Adrenal gland (tissue), 12 donors: Measurements from ENCODE around the gene FAP. TPM values are rescaled to one million over a fixed set of nuclear protein-coding genes. Genes with fewer than 3 reads are reported as not detected.
A peak's percentile ranks its signal among the peaks of the same experiment; 100 is the strongest.

Source experiments
- DNase-seq, 7 donors: peaks; one replicate each; pipeline ENCODE4 v3.0.0-alpha.2; 2019 to 2020
- H3K27ac ChIP-seq, 5 donors: fragments of 200-600 bp; sonication (generic) in 4 of 5; 1 replicate in 3 of 5; 2 replicates in 2 of 5; pipeline versions ENCODE4 v1.5.1 to v1.8.0; 2016 to 2020; ENCODE audit warnings: mild to moderate bottlenecking in 1 of 5
- H3K27me3 ChIP-seq: fragments of 200-600 bp; 2 replicates; pipeline ENCODE4 v1.8.0; 2021
- H3K36me3 ChIP-seq, 2 donors: fragments of 200-600 bp; replicated peaks in 1 of 2; 1 replicate in 1 of 2; 2 replicates in 1 of 2; pipeline versions ENCODE4 v1.5.1 to v1.8.0; 2018 to 2022
- H3K4me1 ChIP-seq, 2 donors: fragments of 200-600 bp; replicated peaks in 1 of 2; 1 replicate in 1 of 2; 2 replicates in 1 of 2; pipeline versions ENCODE4 v1.5.1 to v1.8.0; 2018 to 2021
- H3K4me3 ChIP-seq, 4 donors: fragments of 200-600 bp; sonication (generic) in 3 of 4; one replicate each; pipeline ENCODE4 v1.5.1; 2016 to 2018
- H3K9me3 ChIP-seq, 3 donors: fragments of 200-600 bp; sonication (generic) in 1 of 3; replicated peaks in 1 of 3; 1 replicate in 2 of 3; 2 replicates in 1 of 3; pipeline versions ENCODE4 v1.5.1 to v1.8.0; 2016 to 2021
- CTCF ChIP-seq, 6 experiments: fragments of 450-650 bp in 4 of 6; fragments of 200-600 bp in 2 of 6; sonication (generic) in 1 of 6; IDR thresholded peaks; 1 replicate in 5 of 6; 2 replicates in 1 of 6; pipeline versions ENCODE4 v1.5.1 to v1.8.0; 2016 to 2021; ENCODE audit warnings: antibody characterized with exemption in 6 of 6, mild to moderate bottlenecking in 2 of 6, moderate library complexity in 1 of 6
- POLR2A ChIP-seq, 2 donors: fragments of 450-650 bp; IDR thresholded peaks; one replicate each; pipeline ENCODE4 v1.6.1; 2017; ENCODE audit warnings: antibody characterized with exemption in 2 of 2, mild to moderate bottlenecking in 2 of 2, moderate library complexity in 1 of 2
- WGBS, 4 donors: extraction: QIAGEN DNeasy Blood & Tissue Kit in 2 of 4; methylation state at CpG; one replicate each; pipeline versions ENCODE4 v1.1.5 to v1.1.7; 2013 to 2017; 5-methylcytosine and 5-hydroxymethylcytosine counted together
- intact Hi-C, 2 donors: fragments of 100-400 bp; cut with DNase I; formaldehyde crosslinking; loops; one replicate each; pipeline versions ENCODE4 v1.14.1 to v1.15.0; 2022 to 2023
- polyA plus RNA-seq, 3 donors: library from polyadenylated mRNA; stranded (reverse); fragments of 200-250 nt in 2 of 3; fragments of 350-450 nt in 1 of 3; fragmentation: Illumina TruSeq in 1 of 3; extraction: RNeasy Lipid Tissue Mini Kit (QIAGEN cat#74804) in 1 of 3; gene quantifications; one replicate each; pipeline ENCODE4 v1.2.3, GENCODE V29; 2013 to 2014
- total RNA-seq, 9 donors: library from RNA; depleted of rRNA in 4 of 9; stranded (reverse); fragments of >200 nt in 4 of 9; fragments of 120-200 nt in 1 of 9; fragmentation: NEBNext Ultra II Directional in 1 of 9; extraction: Animal tissue kit (Norgen Biotek cat#: 25700) in 1 of 9; gene quantifications; one replicate each; pipeline versions ENCODE4 v1.1.0 to v1.2.4, GENCODE V29; 2013 to 2023
- donor health status: healthy with polysubstance abuse.
- donor health status: Bipolar disorder and iron deficiency.
- donor health status: DM: yes; HTN: yes; CAD: no.
- donor health status: DM: no; HTN: no; CAD: no.
- donor health status: DM: no; HTN: no; CAD: no.
- donor health status: DM: yes; HTN: yes; CAD: no.

Gene FAP
- total and polyA plus RNA-seq, 12 donors, result 0.18 to 6.0 (median 0.64) TPM; not detected in 1

- intact Hi-C loops, result no loop called here
- Histone ChIP-seq H3K4me1 (no peaks in the 10 kb centered on the region), H3K9me3 (no peaks in the 10 kb centered on the region), H3K27ac (no peak overlapping the region), H3K4me3 (no peak overlapping the region), H3K27me3 (no peaks in the 10 kb centered on the region), H3K36me3 (no peaks in the 10 kb centered on the region)
- 72 to 83% (median 75%) methylated on average over 3 of the region's 3 CpGs for WGBS, 4 donors
- no peak for DNase-seq
- TF ChIP-seq CTCF (IDR thresholded peaks at IDR 0.05) (no peak), POLR2A (IDR thresholded peaks at IDR 0.05) (no peak)
Observed at GRCh38 chr2:162156149-162156548, 87.1 kb downstream of the FAP start.

GRCh38 chr2:162155093-162155492, 88.2 kb downstream of the FAP start:
- intact Hi-C loops, result no loop called here
- no peaks in the 10 kb centered on the region for H3K4me1 ChIP-seq
- H3K9me3 ChIP-seq, result no peaks in the 10 kb centered on the region
- DNase-seq, result no peak
- WGBS, 4 donors, result 75 to 80% (median 78%) methylated on average over 3 of the region's 3 CpGs
- H3K27me3 ChIP-seq, result no peaks in the 10 kb centered on the region
- H3K36me3 ChIP-seq, result no peaks in the 10 kb centered on the region
- H3K4me3 ChIP-seq, result no peak overlapping the region
- TF ChIP-seq CTCF (IDR thresholded peaks at IDR 0.05), result no peak
- TF ChIP-seq POLR2A (IDR thresholded peaks at IDR 0.05), result no peak
- H3K27ac ChIP-seq, result no peak overlapping the region

- TF ChIP-seq POLR2A (IDR thresholded peaks at IDR 0.05), result no peak
- TF ChIP-seq CTCF (IDR thresholded peaks at IDR 0.05), result peak in 3 of 6 experiments; percentile 14 to 34 (median 19)
- no peak overlapping the region for H3K27ac ChIP-seq
- no peaks in the 10 kb centered on the region for H3K9me3 ChIP-seq
- H3K36me3 ChIP-seq, result no peaks in the 10 kb centered on the region
- no peak overlapping the region for H3K4me3 ChIP-seq
- peak in 6 of 7 donors; percentile 17 to 62 (median 29) for DNase-seq
- intact Hi-C loops, result no loop called here
- peaks cover 2% of the 10 kb centered on the region for H3K27me3 ChIP-seq
- 4 to 10% (median 6%) methylated on average over 5 of the region's 5 CpGs for WGBS, 4 donors
- no peaks in the 10 kb centered on the region for H3K4me1 ChIP-seq
Observed at GRCh38 chr2:162153608-162154224, 89.5 kb downstream of the FAP start.

GRCh38 chr2:162152147-162152546, 91.1 kb downstream of the FAP start, which contains the start of gene GCG:
Gene GCG (minus strand): TSS chr2:162152247. CDS start chr2:162149178, 3,069 bp downstream.
- no peaks in the 10 kb centered on the region for H3K9me3 ChIP-seq
- no peak within 1 kb of the TSS for H3K27ac ChIP-seq
- H3K4me3 ChIP-seq, result no peak within 1 kb of the TSS
- no peak for DNase-seq
- H3K4me1 ChIP-seq, result no peaks in the 10 kb centered on the region
- TF ChIP-seq POLR2A (IDR thresholded peaks at IDR 0.05) (no peak), CTCF (IDR thresholded peaks at IDR 0.05) (no peak)
- 85 to 89% (median 86%) methylated on average over 3 of the region's 3 CpGs for WGBS, 4 donors
- intact Hi-C loops, result no loop called here
- peaks cover 3% of the 10 kb centered on the region for H3K27me3 ChIP-seq
- no peaks in the 10 kb centered on the region for H3K36me3 ChIP-seq
